SU-DHL-6 (cell line): ENCODE results near the gene ATXN7.

Experiments used
- H2AFZ ChIP-seq: fragments of 200-600 bp; sonication (generic); 2 replicates; pipeline ENCODE4 v1.6.1; 2014; ENCODE audit warnings: low read depth, mild to moderate bottlenecking, moderate library complexity, mixed read lengths, antibody characterized with exemption, low read length; ENCODE audit not compliant: severe bottlenecking
- H3F3A ChIP-seq: fragments of 200-600 bp; shearing (Covaris generic); 2 replicates; pipeline ENCODE4 v1.6.0; 2016; ENCODE audit warnings: antibody characterized with exemption, mild to moderate bottlenecking; ENCODE audit not compliant: insufficient read depth
- H3K27ac ChIP-seq: fragments of 200-600 bp; sonication (generic); 2 replicates; pipeline ENCODE4 v1.5.1; 2016; ENCODE audit warnings: low read depth, mild to moderate bottlenecking, low read length, moderate library complexity, mixed read lengths
- H3K27me3 ChIP-seq: fragments of 200-600 bp; sonication (generic), shearing (Covaris generic); 2 replicates; pipeline ENCODE4 v1.6.0; 2014; ENCODE audit warnings: mild to moderate bottlenecking, low read length
- H3K36me3 ChIP-seq: fragments of 200-600 bp; sonication (generic); 2 replicates; pipeline ENCODE4 v1.6.1; 2014; ENCODE audit warnings: mild to moderate bottlenecking, low read length, mixed read lengths
- H3K4me2 ChIP-seq: fragments of 300-600, 200-600 bp; shearing (Covaris generic), sonication (generic); 2 replicates; pipeline ENCODE4 v1.6.0; 2014; ENCODE audit warnings: low read length, low read depth, mild to moderate bottlenecking; ENCODE audit not compliant: poor library complexity, severe bottlenecking
- H3K4me3 ChIP-seq: fragments of 200-600 bp; sonication (generic); 2 replicates; pipeline ENCODE4 v1.5.1; 2014; ENCODE audit warnings: antibody characterized with exemption, low read length, mild to moderate bottlenecking, mixed read lengths; ENCODE audit not compliant: insufficient read depth, poor library complexity, severe bottlenecking
- H3K79me2 ChIP-seq: fragments of 200-600 bp; sonication (generic); 2 replicates; pipeline ENCODE4 v1.6.1; 2014; ENCODE audit warnings: mild to moderate bottlenecking, low read length, moderate library complexity; ENCODE audit not compliant: insufficient read depth
- H3K9ac ChIP-seq: fragments of 200-600 bp; sonication (generic); 2 replicates; pipeline ENCODE4 v1.7.0; 2014; ENCODE audit warnings: mild to moderate bottlenecking, low read length
- H3K9me2 ChIP-seq: fragments of 200-600 bp; sonication (generic); replicated peaks from 2 replicates; pipeline ENCODE4 v1.6.1; 2014; ENCODE audit warnings: low read length; ENCODE audit not compliant: insufficient read depth
- H3K9me3 ChIP-seq: fragments of 200-600 bp; sonication (generic); 2 replicates; pipeline ENCODE4 v1.6.1; 2014; ENCODE audit warnings: low read length, mixed read lengths; ENCODE audit not compliant: insufficient read depth
- H4K20me1 ChIP-seq: fragments of 200-600 bp; sonication (generic); 2 replicates; pipeline ENCODE4 v1.6.1; 2014; ENCODE audit warnings: low read depth, mild to moderate bottlenecking, antibody characterized with exemption, low read length, moderate library complexity, mixed read lengths
- EZH2phosphoT487 ChIP-seq: fragments of 200-600 bp; sonication (generic), shearing (Covaris generic); conservative IDR thresholded peaks from 2 replicates; pipeline ENCODE4 v1.6.1; 2018; ENCODE audit warnings: mild to moderate bottlenecking, antibody characterized with exemption, low read length, moderate library complexity, mixed read lengths
- TF ChIP-seq, protein P1 (sequence below): fragments of 200-600 bp; sonication (generic); IDR thresholded peaks from one replicate; pipeline ENCODE4 v1.5.1; 2017; ENCODE audit warnings: antibody characterized with exemption, mild to moderate bottlenecking, low read length, moderate library complexity; ENCODE audit not compliant: insufficient read depth, poor library complexity, severe bottlenecking

ATXN7 gene

DNA sequence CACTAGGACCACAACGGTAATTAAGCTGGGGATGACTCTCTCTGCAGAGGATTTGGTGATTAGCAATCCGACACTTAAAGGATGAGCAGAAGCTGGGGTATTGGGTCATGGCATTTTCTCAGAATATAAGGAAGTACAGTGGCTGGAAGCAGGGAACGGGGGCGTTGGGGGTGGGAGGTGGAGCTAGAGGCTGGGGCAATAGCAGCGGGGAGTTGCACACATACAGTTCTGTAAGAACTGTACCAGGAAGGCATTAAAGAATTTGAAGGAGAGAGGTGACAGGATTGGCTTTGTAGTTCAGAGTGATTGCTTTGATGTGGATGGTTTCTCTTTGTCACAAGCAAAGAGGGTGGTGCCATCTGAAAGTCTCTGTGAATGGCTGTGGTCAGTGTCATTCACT, 131.4 kb downstream of the ATXN7 start:
- Histone ChIP-seq H4K20me1 (no peaks in the 10 kb centered on the region), H3K9ac (no peak overlapping the region), H3K4me3 (no peak overlapping the region), H3K36me3 (peaks cover 3% of the 10 kb centered on the region; the same call in 1 of the 2 replicates), H3K79me2 (no peaks in the 10 kb centered on the region), H3K9me3 (no peaks in the 10 kb centered on the region), H3K4me2 (no peak overlapping the region), H3F3A (no peaks in the 10 kb centered on the region), H3K27me3 (no peaks in the 10 kb centered on the region), H3K9me2 (no peaks in the 10 kb centered on the region), H2AFZ (no peak overlapping the region), H3K27ac (no peak overlapping the region)
- TF ChIP-seq EZH2phosphoT487 = no peak
- TF ChIP-seq, protein P1, sequence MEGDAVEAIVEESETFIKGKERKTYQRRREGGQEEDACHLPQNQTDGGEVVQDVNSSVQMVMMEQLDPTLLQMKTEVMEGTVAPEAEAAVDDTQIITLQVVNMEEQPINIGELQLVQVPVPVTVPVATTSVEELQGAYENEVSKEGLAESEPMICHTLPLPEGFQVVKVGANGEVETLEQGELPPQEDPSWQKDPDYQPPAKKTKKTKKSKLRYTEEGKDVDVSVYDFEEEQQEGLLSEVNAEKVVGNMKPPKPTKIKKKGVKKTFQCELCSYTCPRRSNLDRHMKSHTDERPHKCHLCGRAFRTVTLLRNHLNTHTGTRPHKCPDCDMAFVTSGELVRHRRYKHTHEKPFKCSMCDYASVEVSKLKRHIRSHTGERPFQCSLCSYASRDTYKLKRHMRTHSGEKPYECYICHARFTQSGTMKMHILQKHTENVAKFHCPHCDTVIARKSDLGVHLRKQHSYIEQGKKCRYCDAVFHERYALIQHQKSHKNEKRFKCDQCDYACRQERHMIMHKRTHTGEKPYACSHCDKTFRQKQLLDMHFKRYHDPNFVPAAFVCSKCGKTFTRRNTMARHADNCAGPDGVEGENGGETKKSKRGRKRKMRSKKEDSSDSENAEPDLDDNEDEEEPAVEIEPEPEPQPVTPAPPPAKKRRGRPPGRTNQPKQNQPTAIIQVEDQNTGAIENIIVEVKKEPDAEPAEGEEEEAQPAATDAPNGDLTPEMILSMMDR = no peak

DNA sequence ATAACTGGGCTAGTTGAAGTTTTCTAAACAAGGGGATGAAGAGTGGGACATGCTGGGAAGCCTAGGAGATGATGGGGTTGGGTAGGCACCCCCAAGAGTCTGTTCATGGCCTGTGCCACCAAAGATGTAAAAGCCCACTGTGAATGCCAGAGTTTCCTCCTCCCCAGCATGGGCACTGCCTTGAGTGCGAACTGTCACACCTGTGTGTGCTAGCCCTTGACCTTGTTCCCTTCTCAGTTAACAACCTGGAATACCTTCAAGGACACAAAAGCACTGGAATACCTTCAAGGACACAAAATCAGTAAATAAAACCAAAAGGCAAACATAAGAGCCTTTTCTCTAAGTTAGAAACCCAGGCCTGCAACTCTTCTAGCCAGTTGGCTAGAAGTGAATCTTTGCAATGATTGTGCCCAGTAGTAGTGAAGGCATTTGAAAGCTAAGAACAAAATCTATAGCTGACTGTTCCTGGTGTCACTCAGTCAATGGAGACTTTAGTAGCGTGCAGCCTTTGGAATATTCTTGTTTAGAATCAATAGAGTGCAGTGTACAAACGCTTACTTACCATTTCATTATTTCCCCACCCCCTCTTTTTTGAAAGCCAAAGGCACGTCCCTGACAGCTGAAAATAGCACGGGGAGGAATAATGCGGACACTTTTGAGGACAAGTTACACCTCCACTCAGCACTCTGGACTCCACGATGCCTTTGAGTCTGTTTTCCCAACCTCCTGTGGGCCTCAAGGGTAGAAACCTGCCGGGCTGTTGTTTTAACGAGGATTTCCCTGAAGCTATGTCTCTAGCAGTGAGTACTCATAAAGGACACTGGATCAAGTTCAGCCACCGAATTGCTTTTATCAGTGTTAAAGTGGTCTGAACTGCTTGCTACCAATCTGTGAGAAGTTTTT, 135.4 kb downstream of the ATXN7 start:
- peaks cover 18% of the 10 kb centered on the region; the same call in 1 of the 2 replicates for H3K36me3 ChIP-seq
- H3K27ac ChIP-seq = no peak overlapping the region
- H3K9me3 ChIP-seq = no peaks in the 10 kb centered on the region
- no peaks in the 10 kb centered on the region for H3F3A ChIP-seq
- no peaks in the 10 kb centered on the region for H3K27me3 ChIP-seq
- H4K20me1 ChIP-seq = no peaks in the 10 kb centered on the region
- no peak overlapping the region for H2AFZ ChIP-seq
- H3K4me3 ChIP-seq = no peak overlapping the region
- H3K9me2 ChIP-seq = no peaks in the 10 kb centered on the region
- H3K79me2 ChIP-seq = no peaks in the 10 kb centered on the region
- no peak overlapping the region for H3K4me2 ChIP-seq
- H3K9ac ChIP-seq = no peak overlapping the region
- TF ChIP-seq, protein P1 = no peak
- no peak for TF ChIP-seq EZH2phosphoT487

DNA sequence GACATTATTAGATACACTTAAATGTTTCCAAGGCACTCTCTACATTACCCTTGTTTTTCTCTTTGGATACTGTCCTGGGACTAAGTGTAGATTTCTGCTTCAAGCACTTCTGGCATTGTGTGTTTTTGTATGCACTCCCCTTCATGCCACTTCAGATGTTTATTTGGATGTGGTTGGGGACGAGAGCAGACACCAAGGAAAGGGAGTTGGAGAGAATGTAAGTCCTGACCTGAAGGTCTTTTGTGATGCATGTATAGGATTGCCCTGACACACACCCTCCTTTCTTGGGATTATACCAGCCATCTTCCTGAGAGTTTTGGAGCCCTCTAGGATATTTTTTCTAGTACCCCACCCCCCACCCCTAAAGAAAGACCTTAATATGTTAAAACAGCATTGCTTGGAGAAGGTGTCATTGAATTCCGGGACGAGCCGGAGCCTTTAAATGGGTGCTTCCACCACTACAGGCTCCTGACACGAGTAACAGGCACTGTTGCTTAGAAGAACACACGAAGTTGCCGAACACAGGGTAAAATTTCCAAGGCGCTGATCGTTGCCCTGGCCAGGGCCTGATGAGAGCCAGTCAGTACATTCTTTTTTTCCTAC, 136.9 kb downstream of the ATXN7 start:
- Histone ChIP-seq H3K4me2 (no peak overlapping the region), H2AFZ (no peak overlapping the region), H4K20me1 (no peaks in the 10 kb centered on the region), H3K79me2 (no peaks in the 10 kb centered on the region), H3K36me3 (peaks cover 18% of the 10 kb centered on the region; the same call in 1 of the 2 replicates), H3K9ac (no peak overlapping the region), H3K4me3 (no peak overlapping the region), H3F3A (no peaks in the 10 kb centered on the region), H3K9me2 (no peaks in the 10 kb centered on the region), H3K27ac (no peak overlapping the region), H3K27me3 (no peaks in the 10 kb centered on the region), H3K9me3 (no peaks in the 10 kb centered on the region)
- TF ChIP-seq EZH2phosphoT487 = no peak
- TF ChIP-seq, protein P1 = no peak
